ENCODE data around the gene PSMD8. TPM values are rescaled to one million over a fixed set of nuclear protein-coding genes. Genes with fewer than 3 reads are reported as not detected.
"Not testable (repeated sequence)": the region's sequence is repeated elsewhere in the genome, so short reads cannot be mapped to it uniquely, and the experiment has no call there.

PSMD8 gene
- total RNA-seq, 1 donor from 2014 or later: 139 TPM

- peak; percentile 87 for DNase-seq (ENCODE audit: low spot score)
These were observed 12.1 kb upstream of the PSMD8 start for GRCh38 chr19:38362076-38362945.

GRCh38 chr19:38362946-38363688, 11.3 kb upstream of the PSMD8 start:
- DNase-seq (ENCODE audit: low spot score): not testable (repeated sequence)

DNA sequence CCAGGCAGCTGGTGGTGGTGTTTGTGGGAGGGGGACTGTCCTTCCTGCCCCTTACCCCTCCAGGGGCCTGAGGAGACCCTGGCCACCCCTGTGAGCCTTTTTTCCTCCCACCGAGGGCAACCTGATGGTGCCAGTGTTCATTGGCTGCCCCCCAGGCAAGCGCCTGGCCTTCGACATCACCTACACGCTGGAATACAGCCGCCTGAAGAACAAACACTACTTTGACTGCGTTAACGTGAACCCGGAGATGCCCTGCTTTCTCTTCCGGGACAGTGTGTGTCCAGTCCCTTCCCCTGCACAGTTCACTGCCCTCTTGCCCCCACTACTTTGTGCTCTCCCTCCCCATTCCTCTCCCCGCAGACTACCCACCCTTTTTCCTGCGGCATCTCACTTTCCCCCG, 7.3 kb upstream of the PSMD8 start:
- no peak for DNase-seq (ENCODE audit: low spot score)

DNA sequence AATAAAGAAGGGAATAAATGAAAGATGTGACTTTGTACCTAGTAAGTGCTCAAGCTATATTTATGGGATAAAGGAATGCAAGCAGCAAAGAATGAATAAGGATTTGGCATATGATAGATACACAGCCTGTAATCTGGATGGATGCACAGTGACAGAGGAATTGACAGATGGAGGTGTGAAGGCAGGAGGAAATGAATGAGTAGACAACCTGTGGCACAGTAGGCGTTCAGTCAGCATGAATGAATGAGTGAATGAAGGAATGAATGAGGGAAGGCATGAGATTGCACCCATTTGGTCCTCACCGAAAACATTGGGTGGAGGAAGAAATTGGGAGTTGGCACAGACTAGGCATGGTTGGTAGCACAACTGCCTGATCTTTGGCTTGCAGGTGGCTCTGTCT, 4.8 kb upstream of the PSMD8 start:
- no peak for DNase-seq (ENCODE audit: low spot score)

- DNase-seq (ENCODE audit: low spot score): no peak
These were observed 4.1 kb upstream of the PSMD8 start for GRCh38 chr19:38370299-38370698.

DNA sequence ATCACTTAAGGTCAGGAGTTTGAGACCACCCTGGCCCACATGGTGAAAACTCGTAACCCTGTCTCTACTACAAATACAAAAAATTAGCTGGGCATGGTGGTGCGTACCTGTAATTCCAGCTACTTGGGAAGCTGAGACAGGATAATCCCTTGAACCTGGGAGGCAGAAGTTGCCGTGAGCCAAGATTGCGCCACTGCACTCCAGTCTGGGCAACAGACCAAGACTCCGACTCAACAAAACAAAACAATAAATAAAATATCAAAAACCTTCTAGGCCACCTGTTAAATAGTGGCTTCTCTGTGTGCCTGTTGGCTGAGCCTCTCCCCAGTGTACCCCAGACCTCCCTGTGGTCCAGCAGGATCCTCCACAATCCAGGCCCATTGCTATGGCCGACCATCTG, 3.3 kb upstream of the PSMD8 start:
- DNase-seq (ENCODE audit: low spot score): no peak

DNA sequence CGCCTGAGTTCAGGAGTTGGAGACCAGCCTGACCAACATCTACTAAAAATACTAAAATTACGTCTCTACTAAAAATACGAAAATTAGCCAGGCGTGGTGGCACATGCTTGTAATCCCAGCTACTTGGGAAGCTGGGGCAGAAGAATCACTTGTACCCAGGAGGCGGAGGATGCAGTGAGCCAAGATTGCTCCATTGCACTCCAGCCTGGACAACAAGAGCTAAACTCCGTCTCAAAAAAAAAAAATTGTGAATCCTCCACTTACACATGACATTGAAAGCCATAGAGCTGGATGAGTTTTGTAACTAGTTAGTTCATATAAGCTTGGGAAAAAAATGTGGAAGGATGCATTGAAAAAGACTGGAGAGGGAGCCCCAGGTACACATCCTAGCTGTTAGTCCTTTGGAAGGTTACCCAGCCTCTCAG, 452 bp upstream of the PSMD8 start:
- no peak for DNase-seq (ENCODE audit: low spot score)

DNA sequence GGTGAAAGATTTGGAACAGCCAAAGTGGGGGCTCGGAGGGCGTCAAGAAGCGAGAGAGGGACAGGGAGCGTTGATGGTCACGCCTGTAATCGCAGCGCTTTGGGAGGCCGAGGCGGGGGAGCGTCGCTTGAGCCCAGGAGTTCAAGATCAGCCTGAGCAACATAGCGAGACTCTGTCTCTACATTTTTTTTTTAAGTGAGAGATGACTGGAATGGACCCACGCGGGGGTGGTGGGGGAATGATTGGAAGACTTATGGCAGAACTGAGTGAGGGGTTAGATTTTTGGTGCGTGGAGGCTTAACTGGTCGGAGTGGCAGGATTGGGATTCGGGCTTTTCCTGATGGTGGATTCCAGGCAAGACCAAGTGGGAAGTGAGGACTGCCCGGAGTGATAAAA, 725 bp downstream of the PSMD8 start:
- no peak for DNase-seq (ENCODE audit: low spot score)

- DNase-seq (ENCODE audit: low spot score): no peak
These were observed 1.4 kb downstream of the PSMD8 start for GRCh38 chr19:38375748-38376147.

DNA sequence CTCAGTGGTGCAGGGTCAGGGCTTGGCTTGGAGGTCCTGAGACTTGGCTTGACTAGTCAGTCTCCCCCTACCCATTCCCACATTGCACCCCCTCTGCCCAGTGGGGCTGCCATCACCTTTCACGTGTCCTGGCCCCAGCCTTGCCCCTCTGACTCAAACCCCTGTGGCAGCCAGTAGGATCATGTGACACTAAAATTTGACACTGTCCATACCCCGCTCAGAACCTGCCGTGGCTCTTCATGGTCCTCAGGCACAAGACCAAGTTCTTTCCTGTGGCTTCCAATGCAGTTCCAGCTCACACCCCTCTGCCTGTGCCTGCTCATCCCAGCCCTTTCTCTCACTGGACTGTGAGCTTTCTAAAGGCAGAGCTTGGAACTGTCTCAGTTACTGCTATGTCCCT, 2.2 kb downstream of the PSMD8 start:
- DNase-seq (ENCODE audit: low spot score): no peak

GRCh38 chr19:38377052-38377451, 2.7 kb downstream of the PSMD8 start:
- DNase-seq (ENCODE audit: low spot score): no peak

DNA sequence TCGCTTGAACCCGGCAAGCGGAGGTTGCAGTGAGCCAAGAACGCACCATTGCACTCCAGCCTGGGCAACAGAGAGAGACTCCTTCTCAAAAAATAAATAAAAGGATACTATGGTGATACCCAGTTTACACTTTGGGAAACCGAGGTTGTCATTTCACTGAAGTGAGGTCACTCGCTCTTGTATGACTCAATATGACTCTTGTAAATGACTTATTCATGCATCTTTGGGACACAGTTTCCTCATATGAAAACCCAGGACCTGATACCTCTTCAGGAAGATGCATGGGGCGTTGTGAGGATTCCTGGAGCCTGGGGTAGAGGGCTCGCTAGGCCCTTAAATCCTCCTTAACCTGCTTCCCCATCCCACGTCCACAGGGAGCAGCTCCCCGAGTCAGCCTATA, 4.5 kb downstream of the PSMD8 start:
- no peak for DNase-seq (ENCODE audit: low spot score)

DNA sequence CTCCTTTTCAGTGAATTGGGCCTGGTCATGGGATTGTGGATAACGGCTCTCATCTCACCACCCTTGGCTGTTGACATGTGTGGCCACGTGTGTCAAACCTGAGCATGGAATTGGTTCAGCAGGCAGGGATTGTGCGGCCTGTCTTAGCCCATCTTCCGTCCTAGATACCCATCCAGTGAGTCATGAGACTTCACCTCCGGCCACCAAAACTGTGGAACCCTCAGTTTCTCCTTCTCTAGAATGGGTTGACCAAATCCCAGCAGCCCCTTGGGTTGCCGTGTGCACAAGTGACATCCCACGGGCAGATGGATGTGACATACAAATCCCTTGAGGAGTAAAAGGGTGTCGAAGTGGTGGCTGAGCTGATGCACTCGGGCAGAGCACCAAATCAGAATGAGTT, 6.8 kb downstream of the PSMD8 start:
- DNase-seq (ENCODE audit: low spot score): no peak

DNA sequence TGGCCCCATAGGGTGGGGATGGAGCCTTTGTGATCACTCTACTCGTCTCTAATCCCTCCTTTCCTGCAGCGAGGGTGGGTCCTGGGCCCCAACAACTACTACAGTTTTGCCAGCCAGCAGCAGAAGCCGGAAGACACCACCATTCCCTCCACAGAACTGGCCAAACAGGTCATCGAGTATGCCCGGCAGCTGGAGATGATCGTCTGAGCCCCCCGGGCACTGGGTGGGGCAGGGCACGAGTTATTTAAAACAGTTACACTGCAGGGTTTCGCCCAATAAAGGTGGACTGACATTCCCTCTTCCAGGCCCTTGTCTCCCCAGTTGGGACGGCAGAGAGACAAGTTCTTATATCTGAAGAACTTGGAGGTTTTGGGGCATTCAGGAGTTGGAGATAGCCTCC, 8.8 kb downstream of the PSMD8 start:
- DNase-seq (ENCODE audit: low spot score): no peak

- DNase-seq (ENCODE audit: low spot score): no peak
These were observed 9.4 kb downstream of the PSMD8 start for GRCh38 chr19:38383743-38384142.

GRCh38 chr19:38384209-38385027, 10.0 kb downstream of the PSMD8 start:
- no peak for DNase-seq (ENCODE audit: low spot score)

DNA sequence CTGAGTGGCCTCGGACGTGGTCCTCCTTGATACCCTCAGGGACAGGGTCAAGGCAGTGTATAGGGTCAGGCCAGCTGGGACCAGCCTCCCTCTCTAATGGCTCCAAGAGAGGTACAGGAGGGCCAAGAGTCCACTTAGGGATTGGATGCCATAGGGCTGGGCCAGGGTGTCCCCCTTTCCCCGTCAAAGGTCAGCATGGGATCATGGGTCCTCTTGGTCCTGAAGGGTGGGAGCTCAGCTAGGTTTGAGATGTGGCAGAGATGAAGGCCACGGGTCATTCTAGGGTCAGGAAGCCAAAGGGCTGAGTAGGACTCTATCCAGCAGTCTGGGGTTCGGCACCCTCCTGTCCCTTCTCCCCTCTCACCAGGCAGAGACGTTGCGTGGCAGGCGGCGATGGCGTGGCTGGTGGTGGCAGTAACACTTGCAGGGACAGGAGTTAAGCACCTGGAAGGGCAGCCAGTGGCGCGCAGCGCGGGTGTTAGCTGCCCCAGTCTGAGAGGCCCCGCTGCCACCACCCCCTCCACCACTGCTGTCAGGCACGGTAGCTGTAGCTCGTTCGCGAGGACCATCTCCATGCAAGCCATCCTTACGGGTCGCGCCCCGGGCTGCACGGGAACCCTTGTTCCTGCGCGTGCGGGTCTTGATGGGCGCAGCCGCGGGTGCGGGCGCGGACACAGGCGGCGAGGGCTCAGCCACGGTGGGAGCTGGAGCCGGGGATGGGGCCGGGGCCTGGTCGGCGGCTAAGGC, 10.9 kb downstream of the PSMD8 start:
- no peak for DNase-seq (ENCODE audit: low spot score)

GRCh38 chr19:38385804-38386257, 11.5 kb downstream of the PSMD8 start:
- DNase-seq (ENCODE audit: low spot score): no peak

GRCh38 chr19:38386300-38386970, 12.1 kb downstream of the PSMD8 start:
- no peak for DNase-seq (ENCODE audit: low spot score)

DNA sequence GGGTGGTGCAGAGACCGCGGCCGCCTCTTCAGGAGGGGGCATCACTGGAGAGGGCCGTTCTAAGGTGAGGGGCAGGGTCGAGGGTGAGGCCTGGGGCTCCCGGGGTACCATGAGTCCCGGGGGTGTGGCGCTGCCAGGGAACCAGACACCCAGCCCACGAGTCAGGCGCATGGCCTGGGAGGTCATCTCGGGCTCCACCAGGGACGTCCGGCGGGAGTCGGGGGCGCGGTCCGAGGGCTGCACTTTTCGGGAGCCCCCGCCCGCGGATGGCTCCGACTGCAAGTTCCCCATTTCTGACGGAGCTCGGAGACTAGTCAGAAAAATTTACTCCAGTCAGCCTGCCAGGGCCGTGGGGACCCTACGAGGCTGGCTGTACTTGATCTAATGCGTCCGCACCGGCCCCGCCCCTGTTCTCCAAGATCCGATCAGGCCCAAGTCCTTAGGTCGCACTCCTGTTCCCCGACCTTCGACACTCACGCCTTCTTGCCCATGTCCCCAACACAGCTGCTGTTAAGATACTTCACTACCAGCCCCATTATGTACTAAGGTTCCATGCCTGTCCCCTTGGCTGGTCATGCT, 12.7 kb downstream of the PSMD8 start:
- no peak for DNase-seq (ENCODE audit: low spot score)

Measured in ureter (tissue), 1 donor.